Cardiac muscle cell (in vitro differentiated cells and primary cell): Measurements from ENCODE around the gene SLIT2. TPM values are rescaled to one million over a fixed set of nuclear protein-coding genes. Genes with fewer than 3 reads are reported as not detected.

Experiments
- DNase-seq, 2 donors: peaks; one replicate each; pipeline versions ENCODE4 v3.0.0 to v3.0.0-alpha.2; 2010 to 2017; ENCODE audit warnings: low read depth in 1 of 2, low spot score in 1 of 2
- H3K27ac ChIP-seq: fragments of 200-600 bp; sonication (generic); 2 replicates; pipeline ENCODE4 v1.5.1; 2016
- H3K27me3 ChIP-seq: fragments of 200-600 bp; sonication (generic); 2 replicates; pipeline ENCODE4 v1.6.0; 2016; ENCODE audit warnings: control low read depth
- H3K36me3 ChIP-seq: fragments of 200-600 bp; sonication (generic); 2 replicates; pipeline ENCODE4 v1.5.1; 2016; ENCODE audit warnings: control low read depth
- H3K4me1 ChIP-seq: fragments of 200-600 bp; sonication (generic); 2 replicates; pipeline ENCODE4 v1.8.1; 2017; ENCODE audit warnings: low read depth, mild to moderate bottlenecking, mixed run types
- H3K4me3 ChIP-seq: fragments of 200-600 bp; sonication (generic); 2 replicates; pipeline ENCODE4 v1.5.1; 2016; ENCODE audit warnings: mild to moderate bottlenecking
- H3K9me3 ChIP-seq: fragments of 200-600 bp; sonication (generic); 2 replicates; pipeline ENCODE4 v1.5.1; 2017; ENCODE audit warnings: low read depth, mild to moderate bottlenecking, control low read depth
- CTCF ChIP-seq: IDR thresholded peaks from 2 replicates; pipeline ENCODE4 v1.5.1; 2012; ENCODE audit warnings: low read depth, mild to moderate bottlenecking, low read length
- polyA plus RNA-seq: library from polyadenylated mRNA; unstranded; fragments of >200 nt; fragmentation: Nextera tagmentation; extraction: Ambion mirVana; gene quantifications from 2 replicates; pipeline ENCODE4 v1.2.1, GENCODE V29; 2016
- total RNA-seq: library from RNA; depleted of rRNA; stranded (reverse); fragments of >200 nt; gene quantifications from 2 replicates; pipeline ENCODE4 v1.2.3, GENCODE V29; 2016

SLIT2 gene
- total and polyA plus RNA-seq, 2 experiments from 2014 or later: 49.9 to 59.8 TPM

- TF ChIP-seq CTCF: no peak
- DNase-seq: no peak
These were observed 13.7 kb upstream of the SLIT2 start for GRCh38 chr4:20237894-20238537.

GRCh38 chr4:20248155-20248558, 3.5 kb upstream of the SLIT2 start:
- peaks cover 31% of the 10 kb centered on the region for H3K4me1 ChIP-seq
- no peak overlapping the region for H3K27ac ChIP-seq
- H3K27me3 ChIP-seq: no peaks in the 10 kb centered on the region
- no peaks in the 10 kb centered on the region for H3K9me3 ChIP-seq
- DNase-seq: peak; percentile 74 to 84
- TF ChIP-seq CTCF: peak; percentile 69
- H3K36me3 ChIP-seq: no peaks in the 10 kb centered on the region
- H3K4me3 ChIP-seq: no peak overlapping the region

More at GRCh38 chr4:20237894-20238537, 13.7 kb upstream of the SLIT2 start:
- no peaks in the 10 kb centered on the region for H3K9me3 ChIP-seq
- H3K4me3 ChIP-seq: no peak overlapping the region
- H3K27ac ChIP-seq: no peak overlapping the region
- H3K27me3 ChIP-seq: no peaks in the 10 kb centered on the region
- H3K36me3 ChIP-seq: no peaks in the 10 kb centered on the region
- H3K4me1 ChIP-seq: no peaks in the 10 kb centered on the region

- TF ChIP-seq CTCF: peak; percentile 64
- H3K9me3 ChIP-seq: no peaks in the 10 kb centered on the region
- no peaks in the 10 kb centered on the region for H3K27me3 ChIP-seq
- H3K27ac ChIP-seq: no peak overlapping the region
- no peak overlapping the region for H3K4me3 ChIP-seq
- no peaks in the 10 kb centered on the region for H3K36me3 ChIP-seq
- peaks cover 31% of the 10 kb centered on the region for H3K4me1 ChIP-seq
- DNase-seq: peak; percentile 62 to 76
These were observed 2.4 kb upstream of the SLIT2 start for GRCh38 chr4:20249333-20249732.

GRCh38 chr4:20251031-20251795, 492 bp upstream of the SLIT2 start:
- peak overlapping the region; percentile 84 for H3K4me3 ChIP-seq
- TF ChIP-seq CTCF: no peak
- H3K9me3 ChIP-seq: no peaks in the 10 kb centered on the region
- DNase-seq: peak in 1 of 2 donors; percentile 38
- no peaks in the 10 kb centered on the region for H3K27me3 ChIP-seq
- H3K27ac ChIP-seq: peak overlapping the region; percentile 58
- H3K36me3 ChIP-seq: no peaks in the 10 kb centered on the region
- H3K4me1 ChIP-seq: peaks cover 34% of the 10 kb centered on the region

GRCh38 chr4:20252656-20253282, 1.1 kb downstream of the SLIT2 start:
- Histone ChIP-seq H3K4me1 (peaks cover 39% of the 10 kb centered on the region), H3K27me3 (no peaks in the 10 kb centered on the region), H3K9me3 (no peaks in the 10 kb centered on the region), H3K27ac (no peak overlapping the region), H3K4me3 (peak overlapping the region; percentile 84), H3K36me3 (peaks cover 3% of the 10 kb centered on the region)
- no peak for TF ChIP-seq CTCF
- DNase-seq: peak; percentile 51 to 67
